MG63 (cell line): ENCODE measurements around the gene SPINK13. TPM values are rescaled to one million over a fixed set of nuclear protein-coding genes. Genes with fewer than 3 reads are reported as not detected.
"Not testable (repeated sequence)": the region's sequence is repeated elsewhere in the genome, so short reads cannot be mapped to it uniquely, and the experiment has no call there.

Source experiments
- DNase-seq: peaks from one replicate; pipeline ENCODE4 v3.0.0-alpha.2; 2020
- H3K27me3 ChIP-seq: fragments of 250-450 bp; sonication (Bioruptor Pico); 2 replicates; pipeline ENCODE4 v1.5.1; 2020; ENCODE audit warnings: mild to moderate bottlenecking, moderate library complexity
- H3K36me3 ChIP-seq: fragments of 250-450 bp; sonication (Bioruptor Pico); 2 replicates; pipeline ENCODE4 v1.5.1; 2020; ENCODE audit warnings: mild to moderate bottlenecking, moderate library complexity
- H3K4me3 ChIP-seq: fragments of 250-450 bp; sonication (Bioruptor Pico); 2 replicates; pipeline ENCODE4 v1.5.1; 2020; ENCODE audit warnings: mild to moderate bottlenecking, moderate library complexity
- H3K9me3 ChIP-seq: fragments of 250-450 bp; sonication (Bioruptor Pico); 2 replicates; pipeline ENCODE4 v1.5.1; 2020; ENCODE audit warnings: mild to moderate bottlenecking, moderate library complexity
- total RNA-seq: library from RNA; depleted of rRNA; stranded (reverse); fragments of >200 nt; shearing (Covaris generic); gene quantifications from 2 replicates; pipeline ENCODE4 v1.2.3, GENCODE V29; 2014; ENCODE audit warnings: low replicate concordance; rRNA removed

Gene SPINK13
- total RNA-seq = 0.30 TPM in 1 of 2 replicates, not detected in the other

- peak; percentile 87 for DNase-seq
- H3K27me3 ChIP-seq = no peaks in the 10 kb centered on the region
- peaks cover 2% of the 10 kb centered on the region; the same call in 1 of the 2 replicates for H3K9me3 ChIP-seq
- no peaks in the 10 kb centered on the region for H3K36me3 ChIP-seq
- no peak within 1 kb of the TSS for H3K4me3 ChIP-seq
Measured at GRCh38 chr5:148268566-148268965, at the start of gene SPINK13. TSS of gene SPINK13 (plus strand) at chr5:148268794. CDS start at chr5:148270073, 1,279 bp downstream.

- no peaks in the 10 kb centered on the region for H3K9me3 ChIP-seq
- no peak for DNase-seq
- H3K36me3 ChIP-seq = no peaks in the 10 kb centered on the region
- no peaks in the 10 kb centered on the region for H3K27me3 ChIP-seq
- H3K4me3 ChIP-seq = no peak overlapping the region
Measured at GRCh38 chr5:148221508-148221907, 47.1 kb upstream of the SPINK13 start.

GRCh38 chr5:148224117-148224742 is 44.4 kb upstream of the SPINK13 start:
- H3K27me3 ChIP-seq = no peaks in the 10 kb centered on the region
- no peak for DNase-seq
- no peaks in the 10 kb centered on the region for H3K36me3 ChIP-seq
- H3K9me3 ChIP-seq = no peaks in the 10 kb centered on the region
- H3K4me3 ChIP-seq = no peak overlapping the region

- DNase-seq = no peak
- Histone ChIP-seq H3K4me3 (no peak overlapping the region), H3K27me3 (no peaks in the 10 kb centered on the region), H3K36me3 (no peaks in the 10 kb centered on the region), H3K9me3 (no peaks in the 10 kb centered on the region)
Measured at GRCh38 chr5:148228392-148228984, 40.1 kb upstream of the SPINK13 start.

GRCh38 chr5:148229840-148230239 is 38.8 kb upstream of the SPINK13 start:
- DNase-seq = no peak

GRCh38 chr5:148230240-148230639 is 38.4 kb upstream of the SPINK13 start:
- Histone ChIP-seq H3K4me3 (no peak overlapping the region), H3K36me3 (no peaks in the 10 kb centered on the region)
- no peak for DNase-seq

More at GRCh38 chr5:148229840-148230239, 38.8 kb upstream of the SPINK13 start:
- Histone ChIP-seq H3K4me3 (no peak overlapping the region), H3K36me3 (no peaks in the 10 kb centered on the region), H3K27me3 (no peaks in the 10 kb centered on the region), H3K9me3 (no peaks in the 10 kb centered on the region)

GRCh38 chr5:148237785-148238417 is 30.7 kb upstream of the SPINK13 start:
- no peak for DNase-seq
- H3K4me3 ChIP-seq = no peak overlapping the region
- H3K36me3 ChIP-seq = no peaks in the 10 kb centered on the region
- no peaks in the 10 kb centered on the region for H3K9me3 ChIP-seq
- no peaks in the 10 kb centered on the region; the same call in 1 of the 2 replicates for H3K27me3 ChIP-seq

More at GRCh38 chr5:148230240-148230639, 38.4 kb upstream of the SPINK13 start:
- no peaks in the 10 kb centered on the region for H3K9me3 ChIP-seq
- H3K27me3 ChIP-seq = no peaks in the 10 kb centered on the region

GRCh38 chr5:148238418-148238794 is 30.2 kb upstream of the SPINK13 start, which contains the start of gene MARCOL:
TSS of gene MARCOL (plus strand) at chr5:148238525. CDS start at chr5:148238598, 73 bp downstream.
- no peaks in the 10 kb centered on the region for H3K9me3 ChIP-seq
- H3K36me3 ChIP-seq = no peaks in the 10 kb centered on the region
- H3K27me3 ChIP-seq = no peaks in the 10 kb centered on the region; the same call in 1 of the 2 replicates
- no peak within 1 kb of the TSS for H3K4me3 ChIP-seq
- no peak for DNase-seq

GRCh38 chr5:148248894-148249293 is 19.7 kb upstream of the SPINK13 start:
- H3K4me3 ChIP-seq = no peak overlapping the region
- no peaks in the 10 kb centered on the region for H3K27me3 ChIP-seq
- no peaks in the 10 kb centered on the region for H3K9me3 ChIP-seq
- no peak for DNase-seq
- no peaks in the 10 kb centered on the region for H3K36me3 ChIP-seq

GRCh38 chr5:148255456-148255855 is 13.1 kb upstream of the SPINK13 start:
- Histone ChIP-seq H3K36me3 (no peaks in the 10 kb centered on the region), H3K9me3 (peaks cover 13% of the 10 kb centered on the region), H3K27me3 (no peaks in the 10 kb centered on the region), H3K4me3 (no peak overlapping the region)
- DNase-seq = no peak

- DNase-seq = no peak
- Histone ChIP-seq H3K36me3 (no peaks in the 10 kb centered on the region), H3K9me3 (peaks cover 13% of the 10 kb centered on the region), H3K27me3 (no peaks in the 10 kb centered on the region), H3K4me3 (no peak overlapping the region)
Measured at GRCh38 chr5:148259288-148259687, 9.3 kb upstream of the SPINK13 start.

- DNase-seq = no peak
- peaks cover 16% of the 10 kb centered on the region for H3K9me3 ChIP-seq
- H3K36me3 ChIP-seq = no peaks in the 10 kb centered on the region
- no peak overlapping the region for H3K4me3 ChIP-seq
- H3K27me3 ChIP-seq = no peaks in the 10 kb centered on the region
Measured at GRCh38 chr5:148261221-148261620, 7.4 kb upstream of the SPINK13 start.

GRCh38 chr5:148267962-148268361 is 632 bp upstream of the SPINK13 start:
- DNase-seq = no peak
- Histone ChIP-seq H3K4me3 (no peak overlapping the region), H3K36me3 (no peaks in the 10 kb centered on the region), H3K27me3 (no peaks in the 10 kb centered on the region), H3K9me3 (peaks cover 2% of the 10 kb centered on the region; the same call in 1 of the 2 replicates)

GRCh38 chr5:148275129-148275528 is 6.5 kb downstream of the SPINK13 start:
- H3K9me3 ChIP-seq, DNase-seq, H3K36me3 ChIP-seq, H3K4me3 ChIP-seq, H3K27me3 ChIP-seq: not testable (repeated sequence)

- H3K27me3 ChIP-seq, H3K9me3 ChIP-seq, DNase-seq, H3K36me3 ChIP-seq, H3K4me3 ChIP-seq: not testable (repeated sequence)
Measured at GRCh38 chr5:148280893-148281292, 12.3 kb downstream of the SPINK13 start.

- not testable (repeated sequence) for H3K27me3 ChIP-seq, DNase-seq, H3K9me3 ChIP-seq, H3K4me3 ChIP-seq, H3K36me3 ChIP-seq
Measured at GRCh38 chr5:148281336-148281735, 12.7 kb downstream of the SPINK13 start.
